MM.1S (cell line): ENCODE data around the gene COL5A1.

Source experiments
- EZH2 ChIP-seq: fragments of 300-600 bp; sonication (generic); optimal IDR thresholded peaks from 2 replicates; pipeline ENCODE3; 2017; ENCODE audit warnings: low read depth, mild to moderate bottlenecking, antibody characterized with exemption, low read length, mixed read lengths
- EZH2phosphoT487 ChIP-seq: fragments of 300-600 bp; sonication (generic); IDR thresholded peaks from 2 replicates; pipeline ENCODE4 v1.6.1; 2018; ENCODE audit warnings: antibody characterized with exemption, low read length

GRCh38 chr9:134872482-134873231 is 231.1 kb downstream of the COL5A1 start:
- TF ChIP-seq EZH2phosphoT487: no peak
- TF ChIP-seq EZH2: no peak
